ENCODE measurements around the gene PCDH15.
"Not testable (repeated sequence)": the region's sequence is repeated elsewhere in the genome, so short reads cannot be mapped to it uniquely, and the experiment has no call there.

The PCDH15 gene

DNA sequence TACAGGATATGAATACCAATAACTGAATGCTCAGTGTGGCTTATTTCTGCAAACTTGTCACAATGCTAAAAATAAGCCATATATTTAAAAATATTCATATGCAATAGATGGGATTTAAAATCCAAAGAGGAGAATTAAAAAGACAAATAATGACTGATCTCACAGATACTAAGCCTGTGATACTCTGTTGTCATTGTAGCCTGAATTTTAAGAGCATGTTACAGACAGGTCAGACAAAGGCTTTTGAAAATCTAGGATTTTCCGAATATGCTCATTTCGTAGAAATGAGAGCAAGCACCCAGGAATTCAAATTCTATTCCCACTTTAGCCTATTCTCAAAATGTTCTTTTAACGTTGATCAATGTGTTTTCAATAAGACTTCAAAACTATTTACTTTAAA, 269.7 kb downstream of the PCDH15 start:
- no peak for DNase-seq

DNA sequence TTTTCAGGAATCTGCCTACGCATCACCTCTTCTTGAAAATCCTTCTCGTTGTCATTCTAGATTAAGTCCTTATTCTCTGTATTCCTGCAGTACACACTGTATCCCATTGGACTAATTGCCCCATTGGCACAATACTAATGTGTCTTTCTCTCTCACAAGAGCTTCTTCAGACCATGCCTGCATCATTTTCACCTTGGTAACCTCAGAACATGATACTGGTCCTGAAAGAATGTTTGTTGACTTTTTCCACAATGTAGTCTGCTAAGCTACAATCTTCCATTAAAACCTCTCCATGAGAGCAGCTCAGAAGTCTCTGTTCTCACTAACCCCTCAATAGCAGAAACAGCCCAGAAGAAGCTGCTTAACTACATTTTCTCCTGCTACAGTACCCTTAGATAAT, 270.7 kb downstream of the PCDH15 start:
- DNase-seq: no peak

DNA sequence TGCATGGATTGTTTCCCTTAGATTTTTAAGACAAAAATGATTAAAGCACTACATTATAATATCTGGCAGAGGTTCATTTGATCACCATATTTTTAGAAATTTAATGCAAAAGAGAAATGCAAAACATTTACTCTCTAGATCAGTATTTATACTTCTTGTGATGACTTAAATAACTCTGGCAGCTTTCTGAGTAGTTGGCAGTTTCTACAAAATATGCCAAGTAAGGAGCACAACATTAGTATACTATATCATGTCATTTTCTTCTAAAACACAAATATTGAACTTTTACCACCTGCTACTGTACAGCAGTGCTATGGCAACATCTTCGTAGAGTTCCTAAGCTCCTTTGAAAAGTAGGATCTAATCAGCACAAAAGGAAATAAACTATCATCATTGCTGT, 275.2 kb downstream of the PCDH15 start:
- DNase-seq: no peak

DNA sequence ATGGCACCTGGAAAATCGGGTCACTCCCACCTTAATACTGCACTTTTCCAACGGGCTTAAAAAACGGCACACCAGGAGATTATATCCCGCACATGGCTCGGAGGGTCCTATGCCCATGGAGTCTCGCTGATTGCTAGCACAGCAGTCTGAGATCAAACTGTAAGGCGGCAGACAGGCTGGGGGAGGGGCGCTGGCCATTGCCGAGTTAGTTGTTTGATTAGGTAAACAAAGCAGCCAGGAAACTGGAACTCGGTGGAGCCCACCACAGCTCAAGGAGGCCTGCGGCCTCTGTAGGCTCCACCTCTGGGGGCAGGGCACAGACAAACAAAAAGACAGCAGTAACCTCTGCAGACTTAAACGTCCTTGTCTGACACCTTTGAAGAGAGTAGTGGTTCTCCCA, 285.8 kb downstream of the PCDH15 start:
- not testable (repeated sequence) for DNase-seq

DNA sequence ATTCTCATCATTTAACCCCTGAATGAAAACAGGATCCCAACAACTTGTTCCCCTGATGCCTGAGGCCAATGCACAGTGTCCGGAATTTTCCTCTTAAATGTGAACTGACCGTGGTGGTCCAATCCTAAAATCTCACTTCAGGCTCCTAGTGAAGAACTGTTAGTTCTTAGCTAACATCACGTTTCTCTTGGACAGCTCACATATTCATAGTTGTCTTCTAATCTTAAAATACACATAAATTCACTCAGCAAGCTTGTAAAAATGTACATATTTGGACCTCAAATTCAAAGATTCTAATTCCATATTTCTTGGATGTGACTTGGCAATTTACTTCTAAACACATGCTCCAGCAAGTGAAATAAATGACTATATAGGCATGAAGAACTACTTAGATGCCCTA, 297.2 kb downstream of the PCDH15 start:
- DNase-seq: no peak

DNA sequence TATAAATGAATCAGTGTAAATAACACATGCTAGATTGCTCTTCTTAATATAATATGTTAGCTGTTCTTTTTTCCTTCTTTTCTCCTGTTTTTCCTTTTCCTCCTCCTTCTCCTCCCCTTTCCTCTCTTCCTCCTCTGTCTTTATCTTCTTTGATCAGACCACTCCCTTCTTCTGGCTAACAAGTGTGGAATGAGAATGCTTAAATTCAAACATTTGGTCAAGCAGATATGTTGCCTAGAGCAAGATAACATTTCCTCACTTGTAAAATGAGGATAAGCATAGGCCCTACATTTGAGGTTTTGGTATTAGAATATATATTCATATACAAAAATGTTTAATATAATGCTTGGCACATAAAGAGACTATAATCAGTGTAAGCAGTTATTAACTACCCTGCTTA, 299.1 kb downstream of the PCDH15 start:
- no peak for DNase-seq

DNA sequence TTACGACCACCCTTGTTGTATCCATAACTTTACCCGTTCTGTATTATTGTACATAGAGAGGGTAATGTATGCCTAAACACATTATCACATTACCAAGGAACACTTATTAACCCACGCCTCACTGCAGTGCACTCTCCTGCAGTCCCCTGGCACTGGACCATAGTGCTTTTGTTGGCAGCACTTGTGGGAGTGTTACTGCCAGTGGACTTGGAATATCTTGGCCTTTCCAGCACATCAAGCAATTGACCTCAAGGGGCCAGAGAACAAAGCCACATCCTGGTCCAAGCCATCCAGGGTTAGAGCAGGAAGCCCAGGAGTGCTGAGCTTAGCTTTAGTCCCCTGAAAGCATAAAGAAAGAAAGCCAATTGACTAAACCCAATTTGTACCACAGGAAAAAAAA, 304.2 kb downstream of the PCDH15 start:
- no peak for DNase-seq

DNA sequence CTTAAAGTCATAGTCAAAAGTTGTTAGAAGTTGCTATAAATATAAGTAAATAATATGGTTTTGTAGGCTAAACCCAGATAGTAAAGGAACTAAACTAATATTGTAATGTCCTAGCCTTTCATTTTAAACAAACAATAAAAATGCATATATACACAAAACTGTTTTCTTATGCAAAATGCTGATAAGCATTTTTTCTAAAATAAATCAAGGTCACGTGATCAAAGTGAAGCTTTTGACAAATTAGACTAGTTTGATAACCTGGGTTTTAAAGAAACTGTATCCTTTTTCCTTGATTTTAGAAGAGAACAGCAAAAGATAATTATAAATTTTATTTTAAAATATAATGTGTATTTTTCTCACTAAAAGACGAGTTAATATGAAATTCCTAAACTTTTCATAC, 313.3 kb downstream of the PCDH15 start:
- no peak for DNase-seq

DNA sequence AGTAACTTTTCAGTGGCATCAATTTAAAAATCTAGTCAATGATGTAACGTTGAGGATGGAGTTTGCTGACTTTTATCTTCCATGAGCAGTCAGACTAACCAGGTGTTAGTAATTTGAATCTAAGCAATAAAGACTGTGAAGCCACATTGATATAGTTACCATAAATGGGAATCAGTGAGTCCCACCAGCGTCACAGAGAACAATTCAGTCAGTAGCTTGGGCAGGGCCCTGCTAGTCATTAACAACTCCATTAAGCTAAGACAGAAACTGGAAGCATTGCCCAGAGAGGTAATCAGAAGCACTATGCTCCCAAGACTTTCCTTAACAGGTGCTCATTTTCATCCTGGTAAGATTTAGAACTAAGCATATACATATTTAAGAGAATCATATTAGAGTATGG, 315.1 kb downstream of the PCDH15 start:
- DNase-seq: no peak

DNA sequence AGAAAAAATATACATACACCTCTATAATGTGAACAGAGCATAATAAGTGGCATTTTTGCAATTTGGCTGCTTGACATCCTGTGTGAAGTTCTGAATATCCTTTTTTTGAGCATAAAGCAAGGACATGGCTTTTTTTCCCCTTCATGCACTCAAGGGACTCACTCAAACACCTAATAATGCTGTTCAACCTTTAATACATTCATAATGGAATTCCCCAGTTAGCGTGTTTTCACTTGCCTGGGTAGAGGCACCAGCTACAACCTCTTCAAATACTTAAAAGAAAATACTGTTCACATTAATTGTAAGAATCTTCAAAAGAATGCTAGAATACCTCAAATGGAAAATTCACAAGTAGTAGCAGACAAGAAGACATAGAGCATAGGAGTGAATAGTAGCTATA, 316.8 kb downstream of the PCDH15 start:
- no peak for DNase-seq

DNA sequence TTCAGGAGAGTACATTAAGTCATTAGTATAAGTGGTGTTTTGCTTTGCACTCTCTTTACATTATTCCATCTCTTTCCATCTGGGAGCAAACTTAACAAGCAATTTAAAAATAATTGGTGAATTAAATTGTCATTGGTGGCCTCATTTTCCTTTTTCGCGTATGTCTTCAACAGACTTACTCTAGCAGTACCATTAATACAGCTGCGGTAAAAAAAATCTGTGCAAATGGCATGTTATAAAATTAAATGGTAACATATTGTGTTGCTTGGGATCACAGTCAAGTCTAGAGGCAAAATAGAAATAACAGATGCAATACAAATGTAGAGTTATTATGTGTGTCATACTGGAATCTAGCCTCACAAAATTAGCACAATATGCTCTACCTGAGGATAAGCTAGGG, 322.4 kb downstream of the PCDH15 start:
- DNase-seq: no peak

DNA sequence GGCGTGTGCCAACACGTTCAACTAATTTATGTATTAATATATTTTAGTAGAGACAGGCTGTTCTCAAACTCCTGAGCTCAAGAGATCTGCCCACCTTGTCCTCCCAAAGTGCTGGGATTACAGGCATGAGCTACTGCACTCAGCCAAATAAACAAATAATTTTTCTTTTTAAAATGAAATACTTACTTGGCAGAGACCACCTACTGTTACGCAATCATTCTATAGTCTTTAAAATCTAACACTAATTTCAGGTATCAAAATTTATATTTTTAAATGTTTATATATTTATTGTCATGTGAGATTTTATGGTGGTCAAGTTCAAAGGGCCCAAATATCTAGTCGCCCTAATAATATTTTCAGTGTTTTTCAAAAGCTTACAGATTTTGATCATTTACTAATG, 323.3 kb downstream of the PCDH15 start:
- DNase-seq: no peak

DNA sequence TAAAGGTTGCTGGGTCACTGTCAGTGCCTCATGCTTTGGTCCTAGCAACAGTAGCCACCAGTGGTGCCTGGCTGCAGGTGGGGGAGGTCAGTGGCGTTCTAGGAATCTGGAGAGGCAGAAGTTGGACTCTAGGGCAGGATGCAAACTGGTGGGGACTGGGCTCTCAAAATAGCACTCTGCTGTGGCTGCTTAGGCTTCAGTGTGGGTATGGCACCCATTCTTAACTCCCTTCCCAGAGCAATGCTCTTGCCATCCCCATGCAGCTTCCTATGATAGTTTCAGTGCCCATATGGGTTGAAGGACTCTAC, 330.8 kb downstream of the PCDH15 start:
- DNase-seq: no peak

DNA sequence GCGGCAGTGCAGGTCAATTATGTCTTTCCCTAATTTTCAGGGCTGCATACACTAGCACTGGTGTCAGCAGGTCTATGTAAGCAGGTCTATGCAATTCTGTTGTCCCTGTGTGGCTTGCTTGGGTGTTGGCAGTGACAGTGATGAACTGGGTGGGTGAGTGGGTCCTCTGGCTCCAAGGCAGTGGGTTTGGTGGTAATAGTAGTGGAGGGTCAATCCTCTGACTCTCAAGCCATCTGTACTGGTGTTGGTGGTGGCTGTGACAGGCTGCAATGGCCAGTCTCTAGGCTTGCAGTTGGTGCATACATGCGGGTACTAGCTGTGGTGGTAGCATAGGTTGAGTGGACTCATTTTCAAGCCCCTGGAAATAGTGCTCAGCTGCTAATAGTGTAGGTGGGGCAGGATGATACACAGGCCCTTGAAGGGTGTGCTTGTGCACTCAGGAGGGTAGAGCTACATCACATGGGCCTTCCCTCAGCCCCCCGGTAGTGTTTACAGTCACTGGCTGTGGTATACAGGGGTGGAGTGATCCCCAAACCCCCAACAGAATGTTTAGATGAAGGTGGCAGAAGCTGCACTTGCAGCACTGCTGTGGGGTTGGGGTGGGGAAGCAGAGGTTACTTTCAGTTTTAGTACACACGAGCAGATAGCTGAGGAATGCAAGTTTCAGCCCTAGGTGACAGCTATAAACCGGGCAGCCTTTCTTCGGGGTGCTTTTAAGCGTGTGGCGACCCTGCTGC, 331.3 kb downstream of the PCDH15 start:
- DNase-seq: no peak

DNA sequence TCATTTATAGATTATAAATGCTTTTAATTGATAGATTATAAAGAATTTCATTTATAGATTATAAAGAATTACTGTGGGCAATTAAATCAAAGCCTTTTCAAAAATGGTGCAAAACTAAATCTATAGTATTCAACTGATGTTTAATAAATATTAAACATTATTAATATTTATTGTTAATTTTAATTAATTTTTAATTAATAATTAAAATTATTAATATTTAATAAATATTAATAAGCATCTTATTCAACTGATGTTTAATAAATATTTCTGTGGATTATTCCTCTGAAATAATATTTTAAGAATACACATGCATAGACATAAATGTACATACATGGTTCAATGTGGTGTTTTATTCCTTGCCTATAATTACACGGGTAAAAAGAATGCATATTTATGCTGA, 346.8 kb downstream of the PCDH15 start:
- no peak for DNase-seq

DNA sequence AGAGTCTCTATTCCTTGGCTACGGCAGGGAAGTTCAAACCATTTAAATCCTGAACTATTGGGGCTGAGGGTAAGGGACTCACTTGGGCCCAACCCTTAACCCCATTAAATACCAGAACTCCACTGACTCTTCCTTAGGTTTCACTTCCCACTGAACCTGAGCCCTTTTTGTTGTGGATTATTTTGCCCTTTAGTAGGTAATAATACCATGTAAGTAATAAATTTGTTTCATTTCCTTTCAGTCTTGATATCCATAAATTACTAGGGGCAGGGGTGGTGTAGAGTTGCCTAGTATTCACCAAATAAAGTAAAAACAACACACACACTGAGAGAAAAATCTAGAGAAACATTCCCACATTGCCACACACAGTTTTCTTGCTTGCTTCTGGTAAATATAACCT, 352.0 kb downstream of the PCDH15 start:
- no peak for DNase-seq

DNA sequence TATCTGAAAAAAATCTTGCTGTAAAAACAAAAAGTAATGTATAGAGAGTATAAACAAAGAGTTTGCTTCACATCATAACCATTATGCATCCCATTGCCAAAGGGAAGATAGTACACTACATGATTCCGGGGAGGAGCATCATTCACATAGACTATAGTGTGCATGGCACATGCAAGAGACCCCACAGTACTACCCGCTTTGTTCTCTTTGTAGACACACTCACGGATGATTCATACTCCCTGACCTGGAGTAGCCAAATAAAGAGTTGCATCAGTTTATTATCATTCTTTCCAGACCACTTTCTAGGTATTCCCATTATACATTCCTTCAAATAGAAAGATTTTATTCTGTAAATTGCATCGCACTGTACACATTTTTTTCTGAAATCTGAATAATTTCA, 356.9 kb downstream of the PCDH15 start:
- DNase-seq: no peak

DNA sequence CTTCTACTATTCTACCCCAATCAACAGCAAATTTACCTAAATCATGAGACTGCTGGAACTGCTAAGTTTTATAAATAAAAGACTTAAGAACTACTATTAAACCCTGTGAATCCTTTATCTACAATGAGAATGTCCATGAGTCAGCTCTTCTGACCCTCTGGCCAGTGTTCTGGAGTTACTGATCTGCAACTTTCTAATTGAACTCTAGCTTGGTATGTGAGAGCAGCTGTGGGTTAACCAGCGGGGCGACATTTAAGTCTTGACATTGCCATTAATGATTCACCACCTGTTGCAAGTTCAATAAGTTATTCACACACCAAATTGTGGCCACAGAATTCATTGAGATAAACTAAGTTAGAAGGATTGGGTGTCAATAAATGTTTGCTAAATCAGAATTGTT, 359.8 kb downstream of the PCDH15 start:
- no peak for DNase-seq

DNA sequence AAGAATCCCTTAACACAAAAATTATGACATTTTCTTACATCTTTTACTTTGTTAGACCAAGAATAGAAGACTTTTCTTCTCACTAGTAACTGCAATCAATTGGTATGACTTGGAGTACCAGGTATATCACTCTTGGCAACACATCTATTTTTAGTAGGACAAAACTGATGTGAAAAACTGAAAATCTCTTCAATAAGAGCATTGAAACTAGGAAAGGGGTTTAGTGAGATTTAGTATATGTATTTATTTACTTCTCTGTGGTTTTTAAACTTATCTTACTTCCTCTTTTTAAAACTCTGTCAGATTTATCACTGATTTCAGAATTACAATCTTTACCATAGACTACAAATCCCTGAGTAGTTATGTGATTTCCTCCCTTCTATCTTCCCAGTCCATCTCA, 366.2 kb downstream of the PCDH15 start:
- peak; percentile 11 for DNase-seq

DNA sequence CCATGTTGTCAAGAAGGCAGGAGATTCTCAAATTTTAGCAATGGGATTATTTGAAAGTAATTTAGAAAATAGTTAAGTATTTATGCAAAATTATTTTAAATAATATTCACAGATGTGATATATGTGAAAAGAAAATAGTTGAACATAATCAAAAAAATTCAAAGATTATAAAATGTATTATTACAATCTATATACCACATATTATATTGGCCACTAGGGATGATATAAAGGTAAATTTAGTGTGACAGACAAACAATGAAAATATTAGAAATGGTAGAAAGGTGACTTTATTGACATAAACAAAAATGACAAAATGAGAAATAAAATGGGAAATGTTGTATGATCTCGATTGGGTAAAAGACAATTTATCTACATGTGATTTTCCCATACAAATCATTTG, 385.5 kb downstream of the PCDH15 start:
- no peak for DNase-seq

DNA sequence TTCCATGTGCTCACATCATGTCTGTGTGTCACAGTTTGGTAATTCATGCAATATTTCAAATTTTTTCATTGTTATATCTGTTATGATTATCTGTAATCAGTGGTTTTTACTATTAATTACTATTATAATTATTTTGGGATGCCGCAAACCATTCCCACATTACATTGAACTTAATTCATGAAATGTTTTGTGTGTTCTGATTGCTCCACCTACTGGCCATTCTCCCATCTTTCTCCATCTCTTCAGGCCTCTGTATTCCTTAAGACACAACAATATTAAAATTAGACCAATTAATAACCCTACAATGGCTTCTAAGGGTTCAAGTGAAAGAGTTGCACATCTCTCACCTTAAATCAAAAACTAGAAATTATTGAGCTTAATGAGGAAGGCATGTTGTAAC, 398.5 kb downstream of the PCDH15 start:
- no peak for DNase-seq

DNA sequence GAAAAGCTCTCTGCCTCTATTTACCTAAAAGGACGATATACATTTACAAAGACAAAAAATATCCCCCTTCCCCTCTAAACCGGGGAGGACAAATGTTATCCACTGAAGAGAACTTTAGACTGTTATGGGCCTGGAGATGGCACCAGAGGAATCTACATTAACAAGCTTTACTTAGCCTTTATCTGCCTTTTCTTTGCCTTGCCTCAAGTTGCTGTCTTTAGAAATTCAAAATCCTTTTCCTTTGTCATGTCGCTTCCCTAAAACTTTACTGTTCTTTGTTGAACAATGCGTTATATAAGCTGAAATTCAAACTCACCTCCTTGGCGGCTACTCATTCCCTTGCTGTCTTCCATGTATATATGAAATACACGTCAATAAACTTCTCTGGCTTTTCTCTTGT, 405.0 kb downstream of the PCDH15 start:
- DNase-seq: no peak

DNA sequence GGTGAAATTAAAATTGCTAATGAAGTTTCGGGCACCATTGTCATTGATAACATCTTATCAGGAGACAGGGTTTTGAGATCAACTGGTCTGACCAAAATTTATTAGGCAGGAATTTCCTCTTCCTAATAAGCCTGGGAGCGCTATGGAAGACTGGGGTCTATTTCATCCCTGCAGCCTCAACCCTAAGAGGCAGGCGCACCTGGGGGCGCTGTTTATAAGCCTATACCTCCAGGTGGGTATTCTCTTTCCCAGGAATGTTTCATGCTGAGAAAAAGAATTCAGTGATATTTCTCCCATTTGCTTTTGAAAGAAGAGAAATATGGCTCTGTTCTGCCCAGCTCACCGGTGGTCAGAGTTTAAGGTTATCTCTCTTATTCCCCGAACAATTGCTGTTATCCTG, 406.4 kb downstream of the PCDH15 start:
- not testable (repeated sequence) for DNase-seq

DNA sequence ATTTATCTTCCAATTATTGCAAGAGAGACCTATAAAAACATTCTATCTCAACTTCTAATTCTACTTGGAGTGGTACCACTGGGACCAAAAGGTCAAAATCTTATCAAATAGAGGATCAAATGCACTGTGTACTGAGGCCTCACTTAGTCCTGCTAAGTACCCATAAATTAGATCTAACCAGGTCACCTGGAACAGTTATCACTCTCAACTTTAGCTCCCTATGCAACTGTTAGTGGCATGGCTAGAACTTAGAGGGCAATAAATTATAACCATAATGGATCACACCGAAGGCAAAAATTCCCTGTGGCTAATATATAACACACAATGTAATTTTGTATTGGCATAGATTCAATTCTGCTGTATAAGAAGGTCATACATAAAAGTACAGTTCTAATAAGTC, 428.9 kb downstream of the PCDH15 start:
- DNase-seq: no peak

DNA sequence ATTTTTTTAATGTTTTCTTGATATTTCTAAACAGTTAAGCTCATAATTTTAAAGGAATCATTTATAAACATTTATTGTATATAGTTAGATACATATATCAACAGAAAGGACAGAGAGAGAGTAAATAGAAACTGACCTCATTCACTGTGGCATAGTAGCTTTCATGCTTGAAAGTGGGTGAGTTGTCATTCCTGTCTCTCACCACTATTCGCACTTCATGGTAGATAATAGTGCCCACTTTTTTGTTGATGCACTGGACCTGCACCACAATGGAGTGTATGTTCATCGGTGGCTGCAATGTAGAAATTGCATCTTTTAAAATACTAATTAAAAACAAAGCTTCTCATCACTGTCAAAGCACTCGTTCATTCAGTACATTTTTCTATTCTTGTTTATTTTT, 432.0 kb downstream of the PCDH15 start:
- no peak for DNase-seq

DNA sequence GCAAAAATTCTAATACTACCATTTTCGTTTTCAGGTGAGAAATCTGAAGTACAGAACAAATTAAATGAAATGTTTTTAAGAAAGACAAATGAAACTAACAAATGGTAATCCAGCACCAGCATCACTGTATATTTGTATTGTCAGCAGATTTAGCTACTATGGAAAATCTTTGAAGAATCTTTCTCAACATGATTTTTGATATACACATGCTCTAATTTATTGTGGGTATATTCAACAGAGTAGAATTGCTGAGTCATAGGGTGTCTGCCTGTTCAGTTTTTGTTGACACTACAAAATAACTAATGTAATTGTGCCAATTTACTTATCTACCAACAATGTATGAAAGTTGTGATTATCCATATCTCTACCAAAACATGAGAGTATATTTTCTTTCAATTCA, 437.6 kb downstream of the PCDH15 start:
- no peak for DNase-seq
